HG02970 (cell line): ENCODE data around the gene FASN.

ENCODE experiments used
- ATAC-seq: cut with Tn5 transposase; IDR thresholded peaks from one replicate; pipeline ENCODE4 v1.9.1; 2021; ENCODE audit warnings: mild to moderate bottlenecking, moderate library complexity, moderate number of reproducible peaks; ENCODE audit not compliant: unreplicated experiment, low FRiP score

FASN gene

DNA sequence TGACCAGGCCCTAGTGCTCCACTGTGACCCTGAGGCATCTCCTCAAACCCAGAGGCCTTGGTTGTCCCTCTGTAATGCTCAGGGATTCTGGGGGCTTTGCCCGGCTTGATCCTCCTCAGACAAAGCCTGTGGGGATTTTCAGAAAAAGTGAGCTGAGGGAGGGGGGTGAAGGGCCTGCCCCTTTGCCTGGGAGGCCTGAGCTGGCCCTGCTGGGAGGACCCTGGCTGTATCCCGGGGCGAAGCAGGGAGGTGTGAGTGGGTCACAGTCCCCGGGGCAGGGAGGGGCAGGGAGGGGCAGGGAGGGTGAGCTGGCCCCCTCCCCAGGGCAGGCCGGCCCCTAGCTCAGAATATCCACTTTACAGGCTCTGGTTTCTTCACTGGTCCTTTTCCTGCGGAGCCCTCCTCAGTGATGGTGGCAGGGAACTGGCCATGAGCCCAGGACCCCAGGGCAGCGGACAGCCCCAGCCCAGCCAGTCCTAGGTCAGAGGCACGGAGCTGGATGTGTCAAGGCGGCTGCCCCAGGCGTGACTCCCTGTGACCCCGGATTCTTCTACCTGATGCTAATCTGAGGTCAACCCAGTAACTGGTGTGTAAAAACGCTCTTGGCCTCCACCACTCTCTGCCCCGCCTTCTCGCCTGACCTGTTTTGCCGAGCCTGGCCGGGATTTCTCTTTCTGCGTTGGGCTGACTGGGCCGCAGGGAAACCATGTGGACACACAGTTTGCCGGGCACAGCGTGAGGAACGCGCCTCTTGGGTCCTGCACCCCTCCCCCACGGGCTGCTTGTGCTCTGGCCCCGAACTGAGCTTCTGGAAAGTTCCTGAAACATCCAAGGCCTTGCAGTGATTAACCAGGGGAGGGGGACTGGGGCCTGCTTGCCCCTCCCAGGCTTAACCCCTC is 5.8 kb upstream of the FASN start:
- ATAC-seq = no peak

GRCh38 chr17:82101767-82102679 is 4.0 kb upstream of the FASN start:
- ATAC-seq = no peak

GRCh38 chr17:82101301-82101715 is 3.3 kb upstream of the FASN start:
- ATAC-seq = no peak

DNA sequence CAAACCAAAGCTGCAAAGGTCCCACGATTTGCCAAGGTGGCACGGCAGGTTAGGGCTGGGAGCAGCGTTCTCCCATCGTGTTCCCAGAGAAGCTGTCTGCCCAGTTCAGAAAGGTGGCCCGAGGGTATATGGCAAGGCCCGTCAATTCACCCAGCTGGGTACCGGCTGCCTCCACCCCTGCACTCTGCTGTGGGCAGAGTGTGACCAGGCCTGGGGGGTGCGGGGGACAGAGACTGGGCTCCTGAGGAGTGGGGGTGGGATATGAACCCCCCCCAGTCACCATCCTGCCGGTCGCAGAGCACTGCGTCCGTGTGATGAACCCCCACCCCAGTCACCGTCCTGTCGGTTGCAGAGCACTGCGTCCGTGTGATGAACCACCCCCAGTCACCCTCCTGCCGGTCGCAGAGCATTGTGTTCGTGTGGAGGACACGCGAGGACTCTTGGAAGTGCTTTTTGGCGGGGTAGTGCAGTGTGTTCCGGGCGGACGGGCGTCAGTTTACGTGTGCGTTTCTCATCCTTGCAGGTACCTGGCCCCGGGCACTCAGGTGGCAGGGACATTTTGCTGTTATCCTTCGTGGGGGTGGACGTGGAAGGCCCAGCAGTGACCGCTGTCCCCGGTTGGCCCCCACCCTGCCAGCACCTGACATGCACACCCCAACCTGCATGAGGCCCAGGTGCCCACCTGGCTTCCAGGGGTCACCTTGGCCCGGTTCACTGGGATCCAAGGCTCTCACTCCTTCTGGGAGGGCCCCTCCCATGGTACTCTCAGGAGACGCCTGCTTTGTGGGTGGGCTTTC is 2.7 kb upstream of the FASN start:
- no peak for ATAC-seq

GRCh38 chr17:82098939-82099763 is 1.1 kb upstream of the FASN start:
- ATAC-seq = peak; percentile 6

GRCh38 chr17:82097919-82098168 is 192 bp downstream of the FASN start:
- ATAC-seq = no peak

DNA sequence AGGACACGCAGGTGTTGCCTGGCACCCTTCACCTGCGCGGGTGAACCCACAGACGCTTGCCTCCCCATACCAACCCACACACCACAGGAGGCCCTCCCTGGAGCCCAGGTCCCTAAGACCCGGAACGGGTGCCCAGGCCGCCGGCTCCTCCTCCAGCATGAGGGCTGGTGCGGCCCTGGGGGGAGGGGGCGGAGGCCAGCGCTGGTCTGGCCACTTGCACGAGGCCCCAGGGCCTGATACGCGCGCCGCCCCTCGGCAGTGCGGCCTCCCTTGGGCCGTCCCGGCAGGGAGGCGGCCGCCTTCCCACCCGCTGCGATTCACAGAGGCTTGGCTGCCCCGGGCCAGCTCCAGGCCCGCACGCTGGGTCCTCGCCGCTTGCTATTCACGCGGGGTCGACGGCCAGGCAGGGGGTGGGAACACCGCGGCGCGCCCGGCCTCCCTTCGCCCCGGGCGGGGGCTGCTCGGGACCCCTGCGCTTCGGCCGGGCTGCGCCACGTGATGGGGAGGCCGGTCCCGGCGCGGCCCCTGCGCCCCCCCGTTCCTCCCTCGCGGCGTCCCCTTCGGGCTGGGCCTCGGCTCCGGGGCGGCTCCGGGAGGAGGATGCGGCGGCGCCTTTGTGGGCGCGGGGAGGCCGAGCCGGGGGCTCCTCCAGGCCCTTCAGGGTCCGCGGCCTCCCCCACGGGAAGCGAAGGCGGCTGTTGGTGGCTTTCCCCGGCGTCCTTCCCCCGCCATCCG is 685 bp downstream of the FASN start:
- ATAC-seq = peak; percentile 1

DNA sequence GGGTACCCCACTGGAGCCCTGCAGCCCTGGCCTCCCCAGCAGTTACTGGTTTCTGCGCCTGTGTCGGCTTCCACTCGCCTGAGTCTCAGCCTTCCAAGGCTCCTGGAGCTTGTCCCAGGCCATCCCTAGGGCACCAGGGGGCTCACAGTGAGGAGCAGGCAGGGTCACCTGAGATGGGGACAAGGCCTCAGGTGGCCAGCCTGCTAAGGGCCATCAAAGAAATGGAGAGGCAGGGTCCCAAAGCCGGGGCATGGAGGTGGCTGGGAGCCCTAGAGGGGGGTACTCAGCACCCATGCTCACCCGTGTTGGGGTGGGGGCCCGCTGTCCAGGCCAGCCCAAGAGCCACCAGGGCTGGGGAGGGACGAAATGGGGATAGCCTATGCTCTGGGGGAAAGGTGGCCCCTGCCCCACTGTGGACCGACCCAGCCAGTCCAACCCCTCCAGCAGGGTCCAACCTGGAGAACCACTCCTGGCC is 1.3 kb downstream of the FASN start:
- no peak for ATAC-seq

- no peak for ATAC-seq
Measured at GRCh38 chr17:82095777-82096708, 2.0 kb downstream of the FASN start.

DNA sequence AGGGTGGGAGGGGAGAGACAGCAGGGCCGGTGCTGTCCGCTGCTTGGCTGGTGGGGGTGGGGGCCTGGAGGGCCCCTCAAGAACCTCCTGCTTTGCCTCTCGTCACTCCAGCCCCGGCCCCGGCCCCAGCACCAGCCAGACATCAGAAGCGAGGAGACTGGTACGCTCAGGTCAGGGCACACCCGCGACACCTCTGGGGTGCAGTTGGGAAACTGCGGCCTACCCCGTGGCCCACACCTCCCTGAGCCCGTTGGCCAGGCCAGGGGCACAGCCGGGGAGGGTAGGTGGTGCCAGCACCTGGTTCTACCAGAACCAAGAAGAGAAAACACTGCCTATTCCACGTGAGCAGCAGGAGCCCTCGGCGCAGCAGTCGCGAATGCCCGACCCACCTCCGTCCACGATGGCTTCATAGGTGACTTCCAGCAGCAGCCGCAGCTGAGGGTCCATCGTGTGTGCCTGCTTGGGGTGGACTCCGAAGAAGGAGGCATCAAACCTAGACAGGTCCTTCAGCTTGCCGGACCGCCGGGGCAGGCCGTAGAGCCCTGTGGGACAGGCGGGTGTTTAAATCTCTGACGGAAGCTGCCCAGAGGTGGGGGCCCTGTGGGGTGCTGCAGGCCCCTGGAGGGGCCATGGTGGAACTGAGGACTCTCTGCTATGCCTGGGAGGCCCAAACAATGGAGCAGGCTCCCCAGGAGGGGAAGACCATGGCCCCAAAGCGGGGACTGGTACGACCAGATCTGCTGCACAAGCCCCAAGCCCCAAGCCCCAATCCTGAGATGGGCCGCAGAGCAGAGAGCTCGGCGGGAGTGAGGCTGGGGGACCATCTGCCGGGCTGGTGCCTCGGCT is 2.9 kb downstream of the FASN start:
- ATAC-seq = no peak

- ATAC-seq = no peak
Measured at GRCh38 chr17:82092995-82093751, 4.9 kb downstream of the FASN start.

- no peak for ATAC-seq
Measured at GRCh38 chr17:82092628-82092994, 5.4 kb downstream of the FASN start.

- ATAC-seq = no peak
Measured at GRCh38 chr17:82092094-82092586, 5.9 kb downstream of the FASN start.

GRCh38 chr17:82091264-82092066 is 6.6 kb downstream of the FASN start:
- ATAC-seq = no peak

DNA sequence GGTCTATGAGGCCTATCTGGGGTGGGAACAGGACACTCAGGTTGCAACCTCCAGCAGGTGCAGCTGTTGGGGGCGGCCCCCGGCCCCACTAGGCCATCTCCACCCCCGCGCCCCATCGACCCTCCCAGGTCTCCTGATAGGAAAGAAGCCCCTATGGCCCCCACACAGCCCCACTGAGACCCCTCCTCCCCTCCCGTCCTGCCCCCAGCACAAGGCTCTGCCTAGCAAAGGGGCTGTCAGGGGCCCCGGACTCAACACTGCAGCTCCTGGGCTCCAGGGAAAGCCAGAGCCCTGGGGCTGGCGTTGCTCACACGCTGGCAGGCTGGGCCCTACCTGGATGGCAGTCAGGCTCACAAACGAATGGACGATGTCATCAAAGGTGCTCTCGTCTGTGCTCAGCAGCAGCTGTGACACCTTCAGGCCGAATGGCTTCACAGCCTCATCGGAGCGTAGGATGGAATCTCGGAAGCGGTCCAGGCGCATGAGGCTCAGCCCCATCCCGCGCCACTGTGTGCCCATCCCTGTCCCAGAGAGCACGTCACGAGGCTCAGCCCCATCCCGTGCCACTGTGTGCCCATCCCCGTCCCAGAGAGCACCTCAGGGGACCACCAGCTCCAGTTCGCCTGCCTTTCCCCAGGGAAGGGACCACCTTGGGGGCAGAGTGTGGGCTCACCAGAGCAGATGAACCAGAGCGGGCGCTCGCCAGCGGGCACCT is 7.3 kb downstream of the FASN start:
- ATAC-seq = no peak
